Kidney epithelial cell (primary cell): ENCODE measurements around the gene APLP2. TPM values are rescaled to one million over a fixed set of nuclear protein-coding genes. Genes with fewer than 3 reads are reported as not detected.
"Not testable (repeated sequence)": the region's sequence is repeated elsewhere in the genome, so short reads cannot be mapped to it uniquely, and the experiment has no call there.

Experiments
- DNase-seq: peaks from one replicate; pipeline ENCODE4 v3.0.0-alpha.2; 2010; ENCODE audit warnings: low read depth
- H3K27me3 ChIP-seq: 2 replicates; pipeline ENCODE4 v1.6.0; 2011; ENCODE audit warnings: low read length; ENCODE audit not compliant: control insufficient read depth, insufficient read depth
- H3K36me3 ChIP-seq: 2 replicates; pipeline ENCODE4 v1.5.1; 2011; ENCODE audit warnings: low read length; ENCODE audit not compliant: control insufficient read depth, insufficient read depth
- H3K4me3 ChIP-seq: 2 replicates; pipeline ENCODE4 v1.5.1; 2011; ENCODE audit warnings: low read depth, mild to moderate bottlenecking, control low read depth, low read length
- total RNA-seq: library from RNA; depleted of rRNA; stranded (reverse); fragments of >200 nt; gene quantifications from 2 replicates; pipeline ENCODE4 v1.2.3, GENCODE V29; 2015
- TF ChIP-seq, protein P1 (sequence below): IDR thresholded peaks from 2 replicates; pipeline ENCODE4 v1.5.1; 2011; ENCODE audit warnings: mild to moderate bottlenecking, moderate library complexity, low read length, control low read depth, inconsistent platforms; ENCODE audit not compliant: insufficient read depth, poor library complexity, severe bottlenecking

APLP2 gene
- total RNA-seq = 501 and 586 TPM in 2 replicates

DNA sequence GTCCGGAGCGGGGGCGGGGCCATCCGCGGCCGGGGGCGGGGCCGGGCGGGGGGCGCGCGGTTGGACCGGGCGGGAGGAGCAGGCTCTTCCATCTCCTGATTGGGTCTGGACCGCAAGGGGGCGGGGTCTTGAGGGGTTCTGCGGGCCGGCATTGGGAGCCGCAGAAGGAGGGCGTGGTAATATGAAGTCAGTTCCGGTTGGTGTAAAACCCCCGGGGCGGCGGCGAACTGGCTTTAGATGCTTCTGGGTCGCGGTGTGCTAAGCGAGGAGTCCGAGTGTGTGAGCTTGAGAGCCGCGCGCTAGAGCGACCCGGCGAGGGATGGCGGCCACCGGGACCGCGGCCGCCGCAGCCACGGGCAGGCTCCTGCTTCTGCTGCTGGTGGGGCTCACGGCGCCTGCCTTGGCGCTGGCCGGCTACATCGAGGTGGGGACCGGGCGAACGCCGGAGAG lies at the start of gene APLP2:
TSS of gene APLP2 (plus strand) at position 236 of the 450 bp plus-strand sequence. CDS start at position 320, 84 bp downstream.
- peak; percentile 88 for DNase-seq
- Histone ChIP-seq H3K36me3 (no peaks in the 10 kb centered on the region), H3K4me3 (peak within 1 kb of the TSS; percentile 97), H3K27me3 (no peaks in the 10 kb centered on the region)
- TF ChIP-seq, protein P1, sequence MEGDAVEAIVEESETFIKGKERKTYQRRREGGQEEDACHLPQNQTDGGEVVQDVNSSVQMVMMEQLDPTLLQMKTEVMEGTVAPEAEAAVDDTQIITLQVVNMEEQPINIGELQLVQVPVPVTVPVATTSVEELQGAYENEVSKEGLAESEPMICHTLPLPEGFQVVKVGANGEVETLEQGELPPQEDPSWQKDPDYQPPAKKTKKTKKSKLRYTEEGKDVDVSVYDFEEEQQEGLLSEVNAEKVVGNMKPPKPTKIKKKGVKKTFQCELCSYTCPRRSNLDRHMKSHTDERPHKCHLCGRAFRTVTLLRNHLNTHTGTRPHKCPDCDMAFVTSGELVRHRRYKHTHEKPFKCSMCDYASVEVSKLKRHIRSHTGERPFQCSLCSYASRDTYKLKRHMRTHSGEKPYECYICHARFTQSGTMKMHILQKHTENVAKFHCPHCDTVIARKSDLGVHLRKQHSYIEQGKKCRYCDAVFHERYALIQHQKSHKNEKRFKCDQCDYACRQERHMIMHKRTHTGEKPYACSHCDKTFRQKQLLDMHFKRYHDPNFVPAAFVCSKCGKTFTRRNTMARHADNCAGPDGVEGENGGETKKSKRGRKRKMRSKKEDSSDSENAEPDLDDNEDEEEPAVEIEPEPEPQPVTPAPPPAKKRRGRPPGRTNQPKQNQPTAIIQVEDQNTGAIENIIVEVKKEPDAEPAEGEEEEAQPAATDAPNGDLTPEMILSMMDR = no peak

DNA sequence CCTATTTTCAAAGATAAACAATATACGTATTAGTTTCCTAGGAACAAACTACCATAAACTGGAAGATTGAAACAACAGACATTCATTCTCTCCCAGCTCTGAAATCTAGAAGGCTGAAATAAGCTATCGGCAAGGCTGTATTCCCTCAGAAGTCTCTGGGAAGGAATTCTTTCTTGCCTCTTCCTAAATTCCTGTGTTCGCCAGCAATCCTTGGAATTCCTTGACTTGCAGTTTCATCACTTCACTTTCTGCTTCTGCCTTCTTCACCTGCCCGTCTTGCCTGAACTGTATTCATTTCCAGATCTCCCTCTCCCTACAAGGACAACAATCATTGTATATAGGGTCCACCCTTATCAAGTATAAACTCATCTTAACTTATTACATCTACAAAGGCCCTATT lies 49.4 kb upstream of the APLP2 start:
- no peak overlapping the region for H3K4me3 ChIP-seq
- DNase-seq = no peak
- no peaks in the 10 kb centered on the region for H3K27me3 ChIP-seq
- TF ChIP-seq, protein P1 = no peak
- no peaks in the 10 kb centered on the region for H3K36me3 ChIP-seq

DNA sequence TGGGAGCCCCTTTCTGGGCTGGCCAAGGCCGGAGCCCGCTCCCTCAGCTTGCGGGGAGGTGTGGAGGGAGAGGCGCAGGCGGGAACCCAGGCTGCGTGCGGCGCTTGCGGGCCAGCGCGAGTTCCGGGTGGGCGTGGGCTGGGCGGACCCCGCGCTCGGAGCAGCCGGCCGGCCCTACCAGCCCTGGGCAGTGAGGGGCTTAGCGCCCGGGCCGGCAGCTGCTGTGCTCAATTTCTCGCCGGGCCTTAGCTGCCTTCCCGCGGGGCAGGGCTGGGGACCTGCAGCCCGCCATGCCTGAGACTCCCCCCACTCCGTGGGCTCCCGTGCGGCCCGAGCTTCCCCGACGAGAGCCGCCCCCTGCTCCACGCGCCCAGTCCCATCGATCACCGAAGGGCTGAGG lies 48.1 kb upstream of the APLP2 start:
- not testable (repeated sequence) for H3K4me3 ChIP-seq, H3K36me3 ChIP-seq, H3K27me3 ChIP-seq, DNase-seq

DNA sequence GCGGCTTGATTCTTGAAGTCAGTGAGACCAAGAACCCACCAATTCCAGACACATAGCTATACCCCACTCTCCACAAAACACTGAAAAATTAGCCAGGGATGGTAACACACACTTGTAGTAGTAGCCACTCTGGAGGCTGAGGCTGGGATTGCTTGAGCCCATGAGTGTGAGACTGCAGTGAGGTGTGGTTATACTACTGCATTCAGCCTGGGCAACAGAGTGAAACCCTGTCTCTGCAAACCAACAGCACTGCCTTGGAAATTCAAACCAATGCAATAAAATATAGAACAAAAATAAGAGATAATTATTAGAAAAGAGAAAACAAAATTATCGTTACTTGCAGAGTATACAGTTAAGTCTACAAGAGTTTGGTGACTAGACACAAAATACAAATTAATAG lies 46.9 kb upstream of the APLP2 start:
- peak; percentile 41 for DNase-seq
- TF ChIP-seq, protein P1 = no peak
- H3K36me3 ChIP-seq = no peaks in the 10 kb centered on the region
- no peaks in the 10 kb centered on the region for H3K27me3 ChIP-seq
- no peak overlapping the region for H3K4me3 ChIP-seq

DNA sequence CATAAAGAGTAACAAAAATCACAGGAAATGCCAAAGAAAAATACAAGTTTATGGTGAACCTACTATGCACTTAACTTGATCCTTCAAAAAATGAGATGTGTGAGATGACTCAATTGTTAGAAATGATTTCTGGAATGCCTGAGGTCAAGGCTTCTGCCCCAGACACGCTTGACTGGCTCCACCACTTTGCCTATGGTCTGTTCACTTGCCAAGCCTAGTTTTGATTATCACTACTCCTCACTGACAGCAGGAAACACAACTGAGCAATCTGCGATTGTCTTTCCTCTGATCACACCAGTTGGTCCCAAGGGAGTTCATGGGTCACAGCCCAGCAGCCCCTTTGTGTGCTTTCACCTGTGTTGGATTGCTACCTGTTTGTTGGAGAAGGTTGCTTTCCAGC lies 46.5 kb upstream of the APLP2 start:
- DNase-seq = peak; percentile 57
- TF ChIP-seq, protein P1 = no peak
- no peak overlapping the region for H3K4me3 ChIP-seq

DNA sequence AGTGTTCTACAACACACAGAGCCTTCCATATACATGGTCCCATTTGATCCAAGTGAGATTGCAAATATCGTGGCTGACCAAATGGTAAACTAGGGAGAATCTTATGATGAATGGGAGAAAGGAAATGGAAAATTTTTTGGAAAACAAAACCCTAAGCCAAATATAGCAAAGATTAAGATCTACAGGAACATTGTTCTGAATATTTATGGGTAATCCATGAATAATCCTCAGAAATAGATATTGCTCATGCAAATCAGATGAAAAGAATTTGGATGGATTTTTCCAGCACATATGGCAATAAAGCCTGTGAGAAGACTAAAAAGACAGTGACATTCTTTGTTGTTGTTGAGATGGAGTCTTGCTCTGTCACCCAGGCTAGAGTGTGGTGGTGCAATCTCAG lies 45.3 kb upstream of the APLP2 start:
- Histone ChIP-seq H3K27me3 (no peaks in the 10 kb centered on the region), H3K4me3 (no peak overlapping the region), H3K36me3 (no peaks in the 10 kb centered on the region)
- DNase-seq = no peak
- TF ChIP-seq, protein P1 = no peak

More for the DNA sequence above, 46.5 kb upstream of the APLP2 start:
- H3K27me3 ChIP-seq = no peaks in the 10 kb centered on the region
- no peaks in the 10 kb centered on the region for H3K36me3 ChIP-seq

DNA sequence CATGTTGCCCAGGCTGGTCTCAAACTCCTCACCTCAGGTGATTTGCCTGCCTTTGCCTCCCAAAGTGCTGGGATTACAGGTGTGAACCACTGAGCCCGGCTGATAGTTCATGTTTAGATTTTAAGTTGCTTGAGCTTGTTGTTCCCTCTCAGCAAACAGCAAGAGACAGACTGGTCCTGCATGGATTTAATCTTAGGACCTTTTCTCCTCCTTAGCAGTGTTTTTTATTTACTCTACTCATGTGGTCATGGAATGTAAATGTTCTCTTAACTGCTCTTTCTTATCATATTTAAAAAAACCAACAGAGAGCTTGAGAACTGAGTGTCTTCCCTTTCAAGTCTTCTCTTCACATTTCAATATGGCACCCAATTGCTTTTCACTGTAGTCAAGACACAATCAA lies 44.3 kb upstream of the APLP2 start:
- TF ChIP-seq, protein P1 = no peak
- DNase-seq = no peak
- no peaks in the 10 kb centered on the region for H3K27me3 ChIP-seq
- H3K36me3 ChIP-seq = no peaks in the 10 kb centered on the region
- no peak overlapping the region for H3K4me3 ChIP-seq
